Measurements from ENCODE around the gene KIF25.

KIF25 gene

DNA sequence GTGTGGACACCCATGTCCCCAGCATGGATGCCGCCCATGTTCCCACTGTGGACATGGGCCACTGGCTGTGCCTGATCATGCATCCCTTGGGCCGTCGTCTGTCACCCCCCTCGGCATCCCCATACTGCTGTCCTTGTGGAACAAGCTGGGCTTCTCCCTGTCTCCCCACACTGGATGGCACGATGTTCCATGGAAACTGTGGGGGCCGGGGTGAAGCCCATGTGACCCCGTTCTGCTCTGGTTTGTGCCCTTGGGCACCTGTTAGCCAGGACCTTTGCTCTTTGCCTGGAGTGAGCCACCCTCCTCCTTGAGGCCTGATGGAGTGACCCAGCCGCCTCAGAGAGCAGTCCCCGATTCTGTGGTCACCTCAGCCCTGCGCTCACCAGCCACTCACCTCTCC, 89.1 kb downstream of the KIF25 start:
- TF ChIP-seq CEBPB (IDR thresholded peaks at IDR 0.05) (no peak), TEAD4 (IDR thresholded peaks at IDR 0.05) (no peak), EGR1 (IDR thresholded peaks at IDR 0.05) (no peak), ZBTB7A (IDR thresholded peaks at IDR 0.05; ENCODE audit: low read depth) (no peak), TCF12 (IDR thresholded peaks at IDR 0.05; ENCODE audit: low read depth) (no peak), YY1 (IDR thresholded peaks at IDR 0.05; ENCODE audit: low read depth) (no peak), NFIC (IDR thresholded peaks at IDR 0.05) (no peak), EP300 (IDR thresholded peaks at IDR 0.05; ENCODE audit: borderline replicate concordance) (no peak)
- TF ChIP-seq, protein P1, sequence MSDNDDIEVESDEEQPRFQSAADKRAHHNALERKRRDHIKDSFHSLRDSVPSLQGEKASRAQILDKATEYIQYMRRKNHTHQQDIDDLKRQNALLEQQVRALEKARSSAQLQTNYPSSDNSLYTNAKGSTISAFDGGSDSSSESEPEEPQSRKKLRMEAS (IDR thresholded peaks at IDR 0.05): no peak

DNA sequence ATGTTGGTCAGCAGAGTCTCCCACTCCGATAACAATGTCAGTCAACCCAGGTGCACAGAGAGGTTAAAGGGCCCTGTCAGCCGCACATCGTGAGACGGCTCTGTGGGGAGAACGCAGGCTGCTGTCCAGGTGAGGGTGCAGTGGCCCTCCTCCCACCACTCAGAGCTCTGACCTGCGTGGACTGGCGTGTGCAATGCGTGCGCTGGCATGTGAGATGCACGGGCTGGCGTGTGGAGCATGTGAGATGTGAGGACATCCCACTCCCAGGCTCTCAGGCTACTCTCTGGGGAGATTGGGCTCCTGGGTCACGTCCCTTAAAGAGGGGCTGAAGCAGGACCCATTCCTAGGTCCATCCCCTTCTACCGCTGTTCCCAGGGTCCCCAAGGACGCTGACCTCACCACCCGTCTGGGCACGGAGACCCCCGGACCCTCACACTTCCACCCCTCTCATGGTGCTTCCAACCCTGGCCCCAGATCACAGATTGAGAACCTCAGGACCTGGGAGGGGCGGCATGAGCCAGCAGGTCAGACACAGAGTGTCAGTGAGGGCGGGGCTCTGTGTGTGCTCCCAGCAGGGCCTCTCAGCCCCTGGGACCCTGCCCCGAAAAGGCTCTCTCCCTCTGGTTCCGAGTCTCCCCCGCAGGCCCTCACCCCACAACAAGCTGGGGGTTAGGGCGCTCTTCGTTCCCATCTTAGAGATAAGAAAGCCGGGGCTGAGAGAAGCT, 90.1 kb downstream of the KIF25 start:
- no peak for TF ChIP-seq YY1 (IDR thresholded peaks at IDR 0.05; ENCODE audit: low read depth)
- TF ChIP-seq EGR1 (IDR thresholded peaks at IDR 0.05): no peak
- no peak for TF ChIP-seq TCF12 (IDR thresholded peaks at IDR 0.05; ENCODE audit: low read depth)
- TF ChIP-seq CEBPB (IDR thresholded peaks at IDR 0.05): no peak
- TF ChIP-seq, protein P2, sequence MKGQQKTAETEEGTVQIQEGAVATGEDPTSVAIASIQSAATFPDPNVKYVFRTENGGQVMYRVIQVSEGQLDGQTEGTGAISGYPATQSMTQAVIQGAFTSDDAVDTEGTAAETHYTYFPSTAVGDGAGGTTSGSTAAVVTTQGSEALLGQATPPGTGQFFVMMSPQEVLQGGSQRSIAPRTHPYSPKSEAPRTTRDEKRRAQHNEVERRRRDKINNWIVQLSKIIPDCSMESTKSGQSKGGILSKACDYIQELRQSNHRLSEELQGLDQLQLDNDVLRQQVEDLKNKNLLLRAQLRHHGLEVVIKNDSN (IDR thresholded peaks at IDR 0.05): no peak

DNA sequence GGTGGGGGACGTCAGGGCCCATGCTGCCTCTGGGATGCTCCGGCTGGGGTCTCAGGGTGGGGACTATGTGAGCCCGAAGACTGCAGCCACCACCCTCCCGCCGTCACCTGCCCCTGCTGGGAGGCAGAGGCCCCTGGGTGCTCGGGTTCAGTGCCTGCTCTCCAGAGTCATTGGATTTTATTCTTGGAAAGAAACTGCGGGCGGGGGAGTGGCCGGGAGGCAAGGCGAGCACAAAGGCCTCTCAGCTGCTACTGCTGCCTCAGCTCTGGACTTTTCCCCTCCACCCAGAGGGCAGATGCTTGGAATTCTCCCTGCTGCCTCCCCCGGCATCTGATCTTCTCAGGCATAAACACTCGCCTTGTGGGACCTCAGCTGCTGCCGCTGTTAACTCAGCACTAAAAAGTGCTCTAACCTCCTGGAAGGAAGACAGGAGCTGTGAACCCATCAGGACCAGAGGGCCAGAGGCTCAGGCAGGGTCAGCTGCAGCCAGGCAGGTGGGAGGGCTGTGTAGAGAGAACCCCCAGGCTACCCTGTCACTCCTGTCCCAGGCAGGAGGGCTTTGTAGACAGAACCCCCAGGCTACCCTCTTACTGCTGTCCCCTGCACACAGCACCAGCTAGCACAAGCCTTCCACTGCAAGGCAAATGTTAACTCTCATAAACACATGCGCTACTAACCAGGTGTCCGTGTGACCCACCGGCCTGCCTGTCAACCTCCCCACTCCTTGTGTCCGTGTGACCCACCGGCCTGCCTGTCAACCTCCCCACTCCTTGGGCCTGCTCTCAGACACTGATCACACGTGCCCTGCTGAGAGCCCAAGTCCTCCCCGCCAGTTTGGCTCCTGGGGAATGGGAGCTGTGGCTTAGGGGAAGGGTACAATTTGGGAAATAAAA, 90.9 kb downstream of the KIF25 start:
- no peak for TF ChIP-seq ZBTB7A (IDR thresholded peaks at IDR 0.05; ENCODE audit: low read depth)
- no peak for TF ChIP-seq TAF1 (IDR thresholded peaks at IDR 0.05; ENCODE audit: low read depth)
- TF ChIP-seq NFIC (IDR thresholded peaks at IDR 0.05): no peak
- TF ChIP-seq, protein P1 (IDR thresholded peaks at IDR 0.05): no peak
- no peak for TF ChIP-seq FOXM1 (IDR thresholded peaks at IDR 0.05; ENCODE audit: borderline replicate concordance, low read depth)
- TF ChIP-seq, protein P3, sequence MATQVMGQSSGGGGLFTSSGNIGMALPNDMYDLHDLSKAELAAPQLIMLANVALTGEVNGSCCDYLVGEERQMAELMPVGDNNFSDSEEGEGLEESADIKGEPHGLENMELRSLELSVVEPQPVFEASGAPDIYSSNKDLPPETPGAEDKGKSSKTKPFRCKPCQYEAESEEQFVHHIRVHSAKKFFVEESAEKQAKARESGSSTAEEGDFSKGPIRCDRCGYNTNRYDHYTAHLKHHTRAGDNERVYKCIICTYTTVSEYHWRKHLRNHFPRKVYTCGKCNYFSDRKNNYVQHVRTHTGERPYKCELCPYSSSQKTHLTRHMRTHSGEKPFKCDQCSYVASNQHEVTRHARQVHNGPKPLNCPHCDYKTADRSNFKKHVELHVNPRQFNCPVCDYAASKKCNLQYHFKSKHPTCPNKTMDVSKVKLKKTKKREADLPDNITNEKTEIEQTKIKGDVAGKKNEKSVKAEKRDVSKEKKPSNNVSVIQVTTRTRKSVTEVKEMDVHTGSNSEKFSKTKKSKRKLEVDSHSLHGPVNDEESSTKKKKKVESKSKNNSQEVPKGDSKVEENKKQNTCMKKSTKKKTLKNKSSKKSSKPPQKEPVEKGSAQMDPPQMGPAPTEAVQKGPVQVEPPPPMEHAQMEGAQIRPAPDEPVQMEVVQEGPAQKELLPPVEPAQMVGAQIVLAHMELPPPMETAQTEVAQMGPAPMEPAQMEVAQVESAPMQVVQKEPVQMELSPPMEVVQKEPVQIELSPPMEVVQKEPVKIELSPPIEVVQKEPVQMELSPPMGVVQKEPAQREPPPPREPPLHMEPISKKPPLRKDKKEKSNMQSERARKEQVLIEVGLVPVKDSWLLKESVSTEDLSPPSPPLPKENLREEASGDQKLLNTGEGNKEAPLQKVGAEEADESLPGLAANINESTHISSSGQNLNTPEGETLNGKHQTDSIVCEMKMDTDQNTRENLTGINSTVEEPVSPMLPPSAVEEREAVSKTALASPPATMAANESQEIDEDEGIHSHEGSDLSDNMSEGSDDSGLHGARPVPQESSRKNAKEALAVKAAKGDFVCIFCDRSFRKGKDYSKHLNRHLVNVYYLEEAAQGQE (IDR thresholded peaks at IDR 0.05; ENCODE audit: low read depth): no peak
- no peak for TF ChIP-seq TCF12 (IDR thresholded peaks at IDR 0.05; ENCODE audit: low read depth)
- TF ChIP-seq, protein P2 (IDR thresholded peaks at IDR 0.05): no peak
- no peak for TF ChIP-seq CEBPB (IDR thresholded peaks at IDR 0.05)
- no peak for TF ChIP-seq EP300 (IDR thresholded peaks at IDR 0.05; ENCODE audit: borderline replicate concordance)

DNA sequence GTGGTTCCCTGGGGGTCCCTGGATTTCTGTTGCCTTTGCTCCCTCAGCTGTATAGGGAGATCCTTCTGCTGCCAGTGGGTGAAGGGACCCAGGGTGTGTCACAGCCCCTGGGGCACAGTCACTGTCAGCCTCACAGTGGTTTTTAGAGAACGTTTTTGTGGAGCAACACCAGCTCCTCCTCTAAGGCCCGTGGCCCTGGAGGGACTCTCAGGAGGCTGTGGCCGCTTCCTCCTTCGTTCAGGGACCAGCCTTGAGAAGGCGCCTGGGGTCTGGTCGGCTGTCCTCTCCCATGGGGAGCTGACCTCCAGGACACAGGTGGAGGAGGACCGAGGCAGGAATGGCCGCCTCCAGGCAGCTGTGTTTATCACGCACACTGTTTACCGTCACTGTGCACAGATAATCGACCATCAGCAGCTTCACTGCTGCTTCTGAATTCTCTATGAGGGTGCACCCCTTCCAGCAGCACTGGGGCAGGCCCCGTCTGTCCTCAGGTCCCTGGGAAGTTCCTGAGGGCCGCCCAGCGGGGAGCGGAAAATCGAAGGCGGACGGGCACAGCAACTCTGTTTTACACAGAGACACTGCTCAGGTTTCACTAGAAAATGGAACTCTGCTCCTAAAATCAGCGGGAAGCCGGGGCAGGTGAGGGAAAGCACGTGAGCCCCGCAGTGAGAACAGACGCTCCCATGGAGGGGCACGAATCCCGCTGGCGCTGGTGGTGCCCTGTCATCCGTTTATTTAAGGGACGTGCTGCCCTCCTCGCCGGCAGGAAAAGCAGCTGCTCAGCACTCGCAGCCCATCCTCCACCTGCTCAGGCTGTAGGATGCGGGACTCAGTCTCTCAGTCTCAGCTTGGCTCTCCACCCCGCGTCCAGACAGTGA, 92.0 kb downstream of the KIF25 start:
- TF ChIP-seq ZBTB7A (IDR thresholded peaks at IDR 0.05; ENCODE audit: low read depth) (no peak), EP300 (IDR thresholded peaks at IDR 0.05; ENCODE audit: borderline replicate concordance) (peak; percentile 30; the same call in 1 of the 2 replicates), TEAD4 (IDR thresholded peaks at IDR 0.05) (no peak), RAD21 (IDR thresholded peaks at IDR 0.05; ENCODE audit: low read depth) (no peak), YY1 (IDR thresholded peaks at IDR 0.05; ENCODE audit: low read depth) (no peak), NFIC (IDR thresholded peaks at IDR 0.05) (no peak), CEBPB (IDR thresholded peaks at IDR 0.05) (no peak), TCF12 (IDR thresholded peaks at IDR 0.05; ENCODE audit: low read depth) (peak; percentile 68), EGR1 (IDR thresholded peaks at IDR 0.05) (no peak)
- TF ChIP-seq, protein P1 (IDR thresholded peaks at IDR 0.05): peak; percentile 67
- TF ChIP-seq, protein P2 (IDR thresholded peaks at IDR 0.05): 0 out of 2 replicates have a peak, but pooled peaks have one; percentile 49
- TF ChIP-seq, protein P3 (IDR thresholded peaks at IDR 0.05; ENCODE audit: low read depth): no peak

All from Ishikawa (cell line).